HepG2 (cell line): ENCODE results near the gene TRAF3. TPM values are rescaled to one million over a fixed set of nuclear protein-coding genes. Genes with fewer than 3 reads are reported as not detected.

ENCODE experiments used
- ATAC-seq: fragments of 200-7000 bp; cut with Tn5 transposase; 3 replicates; pipeline ENCODE4 v1.9.1; 2020; ENCODE audit warnings: mild to moderate bottlenecking, moderate library complexity
- BruUV-seq: library from RNA; stranded (reverse); fragments of 400-500 nt; replicated peaks from 2 replicates; lab custom pipeline; 2021; lab: Mats Ljungman, UMichigan
- CTCF ChIA-PET: fragments of 300-600 bp; formaldehyde crosslinking; extraction: SDS; loops from one replicate; lab custom pipeline; 2021; ENCODE audit warnings: low total read pairs, inconsistent platforms, low intra/inter-chr PET ratio; lab: Yijun Ruan, JAX
- POLR2A ChIA-PET: fragments of 350-600 bp; sonication (Branson Sonifier 250); formaldehyde crosslinking; loops from one replicate; lab custom pipeline; 2020; ENCODE audit warnings: antibody characterized with exemption, inconsistent platforms; lab: Yijun Ruan, JAX
- DNase-seq: peaks from one replicate; pipeline ENCODE4 v3.0.0-alpha.2; 2015; ENCODE audit warnings: low spot score
- FAIRE-seq: peaks from 3 replicates; lab custom pipeline; 2011; peaks lifted over from hg19 to GRCh38; lab: Jason Lieb, UNC
- H2AFZ ChIP-seq: one replicate; pipeline ENCODE4 v1.6.1; 2011; ENCODE audit warnings: low read length, inconsistent platforms
- H3K27ac ChIP-seq: fragments of 300-600 bp; 3 replicates; pipeline ENCODE4 v1.8.0; 2011; ENCODE audit warnings: mixed run types, mild to moderate bottlenecking, mixed read lengths, low read length, inconsistent platforms; ENCODE audit not compliant: insufficient read depth; ENCODE audit errors: extremely low read length
- H3K27me3 ChIP-seq, 2 experiments: fragments of 200-600 bp in 1 of 2; 2 replicates in 1 of 2; 3 replicates in 1 of 2; pipeline versions ENCODE4 v1.6.0 to v1.8.0; 2011; ENCODE audit warnings: low read length in 2 of 2, mild to moderate bottlenecking in 2 of 2, moderate library complexity in 2 of 2, inconsistent platforms in 1 of 2; ENCODE audit not compliant: insufficient read depth in 2 of 2, control insufficient read depth in 1 of 2
- H3K36me3 ChIP-seq, 2 experiments: fragments of 200-600 bp in 1 of 2; replicated peaks in 1 of 2; 2 replicates in 1 of 2; 3 replicates in 1 of 2; pipeline versions ENCODE4 v1.5.1 to v1.8.0; 2011; ENCODE audit warnings: low read length in 2 of 2, inconsistent platforms in 1 of 2; ENCODE audit not compliant: insufficient read depth in 2 of 2, control insufficient read depth in 1 of 2
- H3K4me1 ChIP-seq: 2 replicates; pipeline ENCODE4 v1.5.1; 2012; ENCODE audit warnings: low read length, inconsistent platforms; ENCODE audit not compliant: insufficient read depth
- H3K4me2 ChIP-seq: 2 replicates; pipeline ENCODE4 v1.6.0; 2011; ENCODE audit warnings: low read depth, low read length, inconsistent platforms
- H3K4me3 ChIP-seq, 3 experiments: fragments of 200-600 bp in 1 of 3; sonication (generic), shearing (Covaris generic) in 1 of 3; replicated peaks in 1 of 3; 2 replicates each; pipeline ENCODE4 v1.5.1; 2011 to 2016; ENCODE audit warnings: low read length in 3 of 3, inconsistent platforms in 2 of 3, low read depth in 2 of 3, mild to moderate bottlenecking in 2 of 3, control low read depth in 1 of 3, mixed read lengths in 1 of 3; ENCODE audit not compliant: insufficient read depth in 1 of 3
- H3K79me2 ChIP-seq: one replicate; pipeline ENCODE4 v1.6.1; 2011; ENCODE audit warnings: low read length, inconsistent platforms; ENCODE audit not compliant: insufficient read depth
- H3K9ac ChIP-seq: 2 replicates; pipeline ENCODE4 v1.6.0; 2011; ENCODE audit warnings: mild to moderate bottlenecking, low read depth, low read length, inconsistent platforms; ENCODE audit not compliant: insufficient read depth
- H3K9me3 ChIP-seq: 2 replicates; pipeline ENCODE4 v1.5.1; 2012; ENCODE audit warnings: mild to moderate bottlenecking, low read length
- H4K20me1 ChIP-seq: 2 replicates; pipeline ENCODE4 v1.6.0; 2011; ENCODE audit warnings: inconsistent platforms, mild to moderate bottlenecking, low read length, moderate library complexity; ENCODE audit not compliant: insufficient read depth
- ATF7-NPFF ChIP-seq: sonication (generic); formaldehyde crosslinking; IDR thresholded peaks from 2 replicates; pipeline ENCODE4 v1.8.1; 2023; ENCODE audit warnings: mild to moderate bottlenecking, low read depth, missing genetic modification reagents, moderate library complexity
- BRD4 ChIP-seq: sonication (generic); formaldehyde crosslinking; IDR thresholded peaks from 2 replicates; pipeline ENCODE4 v1.4.0; 2020; ENCODE audit warnings: missing genetic modification reagents
- GABPA ChIP-seq, 2 experiments: IDR thresholded peaks; 2 replicates each; pipeline ENCODE4 v1.6.1; 2011 to 2016; ENCODE audit warnings: low read depth in 2 of 2, low read length in 1 of 2, missing biosample characterization in 1 of 2, missing genetic modification characterization in 1 of 2
- HIVEP1 ChIP-seq: sonication (generic); formaldehyde crosslinking; IDR thresholded peaks from 2 replicates; pipeline ENCODE4 v1.4.0; 2020; ENCODE audit warnings: mild to moderate bottlenecking, missing genetic modification reagents
- HOXA7 ChIP-seq: sonication (generic); formaldehyde crosslinking; IDR thresholded peaks from 2 replicates; pipeline ENCODE4 v1.8.1; 2022; ENCODE audit warnings: mild to moderate bottlenecking, missing genetic modification reagents, moderate library complexity
- KDM6A ChIP-seq: IDR thresholded peaks from 2 replicates; pipeline ENCODE4 v1.6.1; 2016; ENCODE audit warnings: low read depth
- NR1H2 ChIP-seq: sonication (generic); formaldehyde crosslinking; IDR thresholded peaks from 2 replicates; pipeline ENCODE4 v1.8.1; 2022; ENCODE audit warnings: low read depth, missing genetic modification reagents, borderline replicate concordance
- RFX1 ChIP-seq: fragments of 450-650 bp; IDR thresholded peaks from 2 replicates; pipeline ENCODE4 v1.6.1; 2017
- SRF ChIP-seq: IDR thresholded peaks from 2 replicates; pipeline ENCODE4 v1.6.1; 2011; ENCODE audit warnings: mild to moderate bottlenecking, low read depth, low read length, moderate library complexity
- USF2 ChIP-seq, 2 experiments: sonication (generic) in 1 of 2; formaldehyde crosslinking in 1 of 2; IDR thresholded peaks; 2 replicates each; pipeline versions ENCODE4 v1.5.1 to v1.6.1; 2011 to 2020; ENCODE audit warnings: borderline replicate concordance in 1 of 2, low read depth in 1 of 2, low read length in 1 of 2, mild to moderate bottlenecking in 1 of 2, missing genetic modification reagents in 1 of 2, moderate library complexity in 1 of 2
- ZFP82 ChIP-seq: sonication (generic); formaldehyde crosslinking; IDR thresholded peaks from 2 replicates; pipeline ENCODE4 v1.5.1; 2020; ENCODE audit warnings: mild to moderate bottlenecking, missing genetic modification reagents, borderline replicate concordance
- ZNF383 ChIP-seq: sonication (generic); formaldehyde crosslinking; IDR thresholded peaks from 2 replicates; pipeline ENCODE4 v1.4.0; 2020; ENCODE audit warnings: missing genetic modification reagents, mild to moderate bottlenecking, borderline replicate concordance
- ZNF552 ChIP-seq: sonication (generic); formaldehyde crosslinking; IDR thresholded peaks from 2 replicates; pipeline ENCODE4 v1.9.0; 2022; ENCODE audit warnings: missing genetic modification reagents, mild to moderate bottlenecking, borderline replicate concordance
- ZNF616 ChIP-seq: sonication (generic); formaldehyde crosslinking; IDR thresholded peaks from 2 replicates; pipeline ENCODE4 v1.5.0; 2020; ENCODE audit warnings: low read depth, mild to moderate bottlenecking, missing genetic modification reagents
- WGBS: methylation state at CpG from one replicate; pipeline ENCODE4 v1.1.6; 2017; ENCODE audit warnings: low lambda C conversion rate; 5-methylcytosine and 5-hydroxymethylcytosine counted together
- in situ Hi-C: cut with HindIII; loops from 2 replicates; pipeline ENCODE4 v1.10.0; 2017; ENCODE audit warnings: low pct_unique_long_range_greater_than_20kb; ENCODE audit not compliant: extremely low pct_ligation_motif_present
- intact Hi-C: fragments of 100-400 bp; cut with micrococcal nuclease; formaldehyde crosslinking; loops from one replicate; pipeline ENCODE4 v1.10.0; 2022; ENCODE audit not compliant: unreplicated experiment
- polyA plus RNA-seq, 8 experiments: library from polyadenylated mRNA; depleted of rRNA in 3 of 8; stranded (reverse) in 7 of 8; unstranded in 1 of 8; fragments of >200 nt; fragmentation: Illumina TruSeq in 4 of 8; extraction: Trizol in 4 of 8; gene quantifications; 2 replicates each; pipeline versions ENCODE4 v1.2.1 to v1.2.3, GENCODE V29; 2011 to 2016; ENCODE audit warnings: low read depth in 4 of 8, missing spikeins in 1 of 8, mixed read lengths in 1 of 8; ENCODE audit not compliant: insufficient read depth in 1 of 8
- total RNA-seq, 5 experiments: library from RNA; depleted of rRNA; stranded (reverse); fragments of >200 nt; fragmentation: Illumina TruSeq; extraction: Trizol; gene quantifications; 2 replicates each; pipeline ENCODE4 v1.2.3, GENCODE V29; 2016; ENCODE audit warnings: low read depth in 1 of 5

TRAF3 gene
- total and polyA plus RNA-seq, 2 of the 13 experiments (the other 11 are each of a cell fraction or from before 2014, with no cell fraction given): 6.9 to 12.2 TPM

- H3K4me3 ChIP-seq: no peak overlapping the region
- peaks cover 0 to 8% of the 10 kb centered on the region in 2 experiments; a peak in 2 of 5 replicates for H3K36me3 ChIP-seq
- H3K4me1 ChIP-seq: peaks cover 12% of the 10 kb centered on the region; the same call in 1 of the 2 replicates
- CTCF ChIA-PET: no interaction called here
- H3K4me2 ChIP-seq: no peak overlapping the region
- H2AFZ ChIP-seq: no peak overlapping the region
- no peak for DNase-seq
- in situ Hi-C loops: no loop called here
- no peak for TF ChIP-seq ATF7-NPFF (CRISPR knock-in tag)
- no peak for TF ChIP-seq USF2 (IDR thresholded peaks at IDR 0.05; ENCODE audit: low read depth, low read length)
- no peak for TF ChIP-seq USF2 (CRISPR knock-in tag; IDR thresholded peaks at IDR 0.05; ENCODE audit: borderline replicate concordance)
- no peak for TF ChIP-seq KDM6A (CRISPR knock-in tag)
- no peak for TF ChIP-seq BRD4 (CRISPR knock-in tag)
- TF ChIP-seq ZNF616 (CRISPR knock-in tag): no peak
- TF ChIP-seq ZNF383 (CRISPR knock-in tag): no peak
- TF ChIP-seq ZNF552: no peak
- no peak for TF ChIP-seq NR1H2 (CRISPR knock-in tag)
- no peak for TF ChIP-seq ZFP82 (CRISPR knock-in tag)
- no peak for TF ChIP-seq GABPA (IDR thresholded peaks at IDR 0.05; ENCODE audit: low read depth, low read length)
- no peak for TF ChIP-seq GABPA (CRISPR knock-in tag; IDR thresholded peaks at IDR 0.05; ENCODE audit: low read depth)
- no peak for TF ChIP-seq SRF
- TF ChIP-seq HOXA7 (CRISPR knock-in tag): no peak
- no peak for TF ChIP-seq HIVEP1 (CRISPR knock-in tag)
- no peak for TF ChIP-seq RFX1
- intact Hi-C loops: no loop called here
- H3K27ac ChIP-seq: no peak overlapping the region
- FAIRE-seq: peak; percentile 8
- no peak for ATAC-seq
- no peaks in the 10 kb centered on the region for H3K27me3 ChIP-seq
- no peaks in the 10 kb centered on the region for H3K9me3 ChIP-seq
- H3K9ac ChIP-seq: no peak overlapping the region
- no peaks in the 10 kb centered on the region for H3K79me2 ChIP-seq
- no peaks in the 10 kb centered on the region for H4K20me1 ChIP-seq
- POLR2A ChIA-PET: no interaction called here
- WGBS: 96% methylated on average over 7 of the region's 7 CpGs
- no TSS peak for BruUV-seq
Observed at GRCh38 chr14:102833341-102833740, 56.1 kb downstream of the TRAF3 start.
